Lower leg skin (tissue), 4 donors: Measurements from ENCODE around the gene TGOLN2. TPM values are rescaled to one million over a fixed set of nuclear protein-coding genes. Genes with fewer than 3 reads are reported as not detected.
"Not testable (repeated sequence)": the region's sequence is repeated elsewhere in the genome, so short reads cannot be mapped to it uniquely, and the experiment has no call there.

Source experiments
- DNase-seq, 2 donors: peaks; one replicate each; pipeline ENCODE4 v3.0.0-alpha.2; 2019; ENCODE audit warnings: low spot score in 2 of 2
- H3K4me3 ChIP-seq: fragments of 200-600 bp; sonication (generic); 2 replicates; pipeline ENCODE4 v1.5.1; 2017; ENCODE audit warnings: mild to moderate bottlenecking, low read depth; ENCODE audit not compliant: poor library complexity, severe bottlenecking
- POLR2A ChIP-seq, 2 donors: fragments of 450-650 bp; IDR thresholded peaks; one replicate each; pipeline ENCODE4 v1.6.1; 2016 to 2017; ENCODE audit warnings: antibody characterized with exemption in 2 of 2, mild to moderate bottlenecking in 1 of 2, moderate library complexity in 1 of 2
- WGBS, 2 donors: methylation state at CpG; one replicate each; pipeline ENCODE4 v1.1.5; 2018; 5-methylcytosine and 5-hydroxymethylcytosine counted together
- intact Hi-C: fragments of 100-400 bp; cut with DNase I; formaldehyde crosslinking; loops from one replicate; pipeline ENCODE4 v1.15.0; 2023; ENCODE audit warnings: low total_unique reads
- total RNA-seq, 4 donors: library from RNA; depleted of rRNA; stranded (reverse); fragments of >200 nt; gene quantifications; one replicate each; pipeline ENCODE4 v1.1.0, GENCODE V29; 2016
- TF ChIP-seq, protein P1 (sequence below), 3 donors: fragments of 450-650 bp; IDR thresholded peaks; one replicate each; pipeline ENCODE4 v1.5.1; 2016; ENCODE audit warnings: antibody characterized with exemption in 3 of 3, mild to moderate bottlenecking in 3 of 3, moderate library complexity in 2 of 3

The TGOLN2 gene
- total RNA-seq, 4 donors from 2014 or later = 57.3 to 90.4 (median 82.3) TPM

DNA sequence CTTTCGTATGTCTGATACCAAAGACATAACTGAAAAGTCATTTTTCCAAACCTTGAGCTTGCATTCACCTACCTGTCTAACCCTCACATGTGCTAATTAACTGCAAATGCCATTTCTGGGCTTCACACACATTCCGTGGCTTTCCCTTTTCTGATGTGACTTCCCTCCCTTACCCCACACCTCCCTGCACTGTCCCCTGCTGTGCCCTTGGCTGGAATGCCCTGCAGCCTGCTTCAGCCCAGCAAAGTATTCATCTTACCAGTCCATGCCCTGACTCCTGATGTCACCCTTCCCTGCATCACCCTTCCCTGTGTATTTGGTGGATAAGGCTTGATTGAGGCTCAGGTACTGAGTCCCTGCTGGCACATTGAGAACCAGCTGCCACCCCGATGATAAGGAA, 14.4 kb upstream of the TGOLN2 start:
- WGBS, 2 donors = 79 to 82% methylated on average over 3 of the region's 3 CpGs
- TF ChIP-seq, protein P1, sequence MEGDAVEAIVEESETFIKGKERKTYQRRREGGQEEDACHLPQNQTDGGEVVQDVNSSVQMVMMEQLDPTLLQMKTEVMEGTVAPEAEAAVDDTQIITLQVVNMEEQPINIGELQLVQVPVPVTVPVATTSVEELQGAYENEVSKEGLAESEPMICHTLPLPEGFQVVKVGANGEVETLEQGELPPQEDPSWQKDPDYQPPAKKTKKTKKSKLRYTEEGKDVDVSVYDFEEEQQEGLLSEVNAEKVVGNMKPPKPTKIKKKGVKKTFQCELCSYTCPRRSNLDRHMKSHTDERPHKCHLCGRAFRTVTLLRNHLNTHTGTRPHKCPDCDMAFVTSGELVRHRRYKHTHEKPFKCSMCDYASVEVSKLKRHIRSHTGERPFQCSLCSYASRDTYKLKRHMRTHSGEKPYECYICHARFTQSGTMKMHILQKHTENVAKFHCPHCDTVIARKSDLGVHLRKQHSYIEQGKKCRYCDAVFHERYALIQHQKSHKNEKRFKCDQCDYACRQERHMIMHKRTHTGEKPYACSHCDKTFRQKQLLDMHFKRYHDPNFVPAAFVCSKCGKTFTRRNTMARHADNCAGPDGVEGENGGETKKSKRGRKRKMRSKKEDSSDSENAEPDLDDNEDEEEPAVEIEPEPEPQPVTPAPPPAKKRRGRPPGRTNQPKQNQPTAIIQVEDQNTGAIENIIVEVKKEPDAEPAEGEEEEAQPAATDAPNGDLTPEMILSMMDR (IDR thresholded peaks at IDR 0.05) = no peak
- TF ChIP-seq POLR2A (IDR thresholded peaks at IDR 0.05) = no peak
- no peak overlapping the region for H3K4me3 ChIP-seq
- intact Hi-C loops = no loop called here
- DNase-seq = no peak

DNA sequence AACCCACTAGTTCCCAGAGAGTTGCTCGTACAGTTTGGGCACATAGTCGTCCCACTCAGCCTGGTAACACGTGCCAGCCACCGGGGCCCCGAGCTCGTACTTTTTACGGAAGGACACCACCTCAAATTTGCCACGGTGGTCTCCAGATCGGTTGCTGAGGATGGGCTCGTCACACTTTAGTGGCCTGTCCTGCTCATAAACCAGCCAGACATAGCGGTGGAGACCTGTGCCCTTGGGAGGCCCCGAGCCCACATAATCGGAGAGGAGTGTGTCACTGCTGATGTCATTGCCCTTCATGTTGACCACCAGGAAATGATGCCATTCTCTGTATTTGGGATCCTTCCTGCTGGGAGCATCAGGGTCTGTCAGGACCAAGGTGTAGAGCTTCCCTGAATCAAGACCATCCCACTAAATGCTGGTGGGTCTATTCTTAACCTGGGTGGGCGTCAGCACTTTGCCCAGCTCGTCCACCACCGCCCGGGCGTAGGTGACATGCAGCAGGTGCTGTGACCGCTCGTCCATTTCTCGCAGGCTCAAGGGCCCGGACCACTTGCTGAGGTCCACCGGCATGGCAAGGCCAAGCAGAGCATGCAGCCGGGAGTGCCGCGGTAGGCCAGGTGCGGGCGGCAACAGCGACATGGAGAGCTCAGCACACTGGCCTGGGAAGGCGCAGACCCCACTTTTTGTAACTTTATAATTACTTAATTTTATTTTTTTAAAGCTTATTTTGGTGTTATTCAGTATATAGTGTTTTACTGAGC, 13.7 kb upstream of the TGOLN2 start:
- TF ChIP-seq, protein P1 (IDR thresholded peaks at IDR 0.05) = no peak
- TF ChIP-seq POLR2A (IDR thresholded peaks at IDR 0.05) = no peak
- no peak for DNase-seq
- 88 to 89% methylated on average over 27 to 30 of the region's 30 CpGs for WGBS, 2 donors
- no peak overlapping the region for H3K4me3 ChIP-seq
- intact Hi-C loops = no loop called here

GRCh38 chr2:85340034-85340892, 12.5 kb upstream of the TGOLN2 start:
- no peak for TF ChIP-seq POLR2A (IDR thresholded peaks at IDR 0.05)
- TF ChIP-seq, protein P1 (IDR thresholded peaks at IDR 0.05) = no peak
- no peak for DNase-seq
- 33% methylated on average over 13 of the region's 13 CpGs for WGBS, 2 donors
- H3K4me3 ChIP-seq = no peak overlapping the region
- intact Hi-C loops = no loop called here

DNA sequence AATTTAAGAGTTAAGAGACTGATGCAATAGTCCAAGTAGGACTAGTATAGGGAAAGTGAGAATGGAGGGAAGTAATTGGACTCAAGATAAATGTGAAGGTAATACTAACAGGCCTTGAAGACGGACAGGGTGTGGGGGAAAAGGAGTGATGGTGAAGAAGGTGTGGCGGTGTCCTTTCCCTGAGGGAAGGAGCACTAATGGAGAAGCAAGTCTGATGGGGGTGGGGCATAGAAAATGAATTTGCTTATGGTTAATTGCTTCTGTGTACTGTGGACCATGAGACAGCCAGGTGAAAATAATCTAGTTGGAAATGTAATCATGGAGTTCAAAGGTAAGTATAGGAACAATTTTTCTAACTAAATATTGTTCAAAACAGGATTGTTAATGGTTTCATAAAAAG, 7.1 kb upstream of the TGOLN2 start:
- 46 to 60% methylated on average over 2 of the region's 2 CpGs for WGBS, 2 donors
- no peak for DNase-seq
- no peak for TF ChIP-seq POLR2A (IDR thresholded peaks at IDR 0.05)
- TF ChIP-seq, protein P1 (IDR thresholded peaks at IDR 0.05) = no peak
- no peak overlapping the region for H3K4me3 ChIP-seq
- intact Hi-C loops = no loop called here

DNA sequence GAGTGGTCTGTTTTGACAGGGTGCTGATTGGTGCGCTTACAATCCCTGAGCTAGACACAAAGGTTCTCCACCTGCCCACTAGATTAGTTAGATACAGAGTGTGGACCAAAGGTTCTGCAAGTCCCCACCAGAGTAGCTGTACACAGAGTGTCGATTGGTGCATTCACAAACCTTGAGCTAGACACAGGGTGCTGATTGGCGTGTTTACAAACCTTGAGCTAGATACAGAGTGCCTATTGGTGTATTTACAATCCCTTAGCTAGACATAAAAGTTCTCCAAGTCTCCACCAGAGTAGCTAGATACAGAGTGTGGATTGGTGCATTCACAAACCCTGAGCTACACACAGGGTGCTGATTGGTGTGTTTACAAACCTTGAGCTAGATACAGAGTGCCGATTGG, 6.1 kb upstream of the TGOLN2 start:
- DNase-seq, intact Hi-C loops, H3K4me3 ChIP-seq: not testable (repeated sequence)
- WGBS, 2 donors = 93 to 96% methylated on average over 4 of the region's 4 CpGs
